ENCODE data around the gene PERP. TPM values are rescaled to one million over a fixed set of nuclear protein-coding genes. Genes with fewer than 3 reads are reported as not detected.

PERP gene
- polyA plus RNA-seq, 1 of the 3 experiments (the other 2 are of a cell fraction) = 0.02 TPM

GRCh38 chr6:138110229-138110628, 3.0 kb upstream of the PERP start:
- Histone ChIP-seq H2AFZ (ENCODE audit: low read depth) (no peak overlapping the region), H3K9ac (no peak overlapping the region), H3K36me3 (replicated peaks in 1 of 2; ENCODE audit: control insufficient read depth in 1 of 2, insufficient read depth in 2 of 2, low read length in 1 of 2) (no peaks in the 10 kb centered on the region), H3K27me3 (ENCODE audit: insufficient read depth) (peaks cover 41% of the 10 kb centered on the region), H3K9me2 (no peaks in the 10 kb centered on the region), H3K9me3 (no peaks in the 10 kb centered on the region), H3F3A (replicated peaks; ENCODE audit: insufficient read depth) (peaks cover 4% of the 10 kb centered on the region), H3K4me3 (ENCODE audit: low read depth in 2 of 2, low read length in 1 of 2) (no peak overlapping the region), H3K27ac (ENCODE audit: low read depth in 2 of 2, low read length in 1 of 2) (no peak overlapping the region), H3K79me2 (ENCODE audit: insufficient read depth) (no peaks in the 10 kb centered on the region), H4K20me1 (ENCODE audit: insufficient read depth) (no peaks in the 10 kb centered on the region), H3K4me2 (no peak overlapping the region), H3K4me1 (ENCODE audit: control insufficient read depth in 1 of 2, insufficient read depth in 2 of 2, low read depth in 1 of 2, low read length in 1 of 2) (no peaks in the 10 kb centered on the region)
- DNase-seq = no peak
- WGBS (ENCODE audit: low lambda C conversion rate) = 11% methylated on average over 3 of the region's 3 CpGs
- ChIA-PET CTCF (interaction anchor here (0.8 to 0.9 kb wide), 2 partner anchors 11 to 108 kb away, joined by 3 read pairs; no protein-coding TSS in a partner anchor), POLR2A (no interaction called here)
- TF ChIP-seq ZBTB33 (IDR thresholded peaks at IDR 0.05; ENCODE audit: borderline replicate concordance, low read depth) (no peak), POLR2AphosphoS5 (IDR thresholded peaks at IDR 0.05; ENCODE audit: low read depth, low read length) (no peak), RAD21 (IDR thresholded peaks at IDR 0.05; ENCODE audit: low read length) (no peak), TEAD4 (IDR thresholded peaks at IDR 0.05; ENCODE audit: borderline replicate concordance, insufficient read depth) (no peak)

DNA sequence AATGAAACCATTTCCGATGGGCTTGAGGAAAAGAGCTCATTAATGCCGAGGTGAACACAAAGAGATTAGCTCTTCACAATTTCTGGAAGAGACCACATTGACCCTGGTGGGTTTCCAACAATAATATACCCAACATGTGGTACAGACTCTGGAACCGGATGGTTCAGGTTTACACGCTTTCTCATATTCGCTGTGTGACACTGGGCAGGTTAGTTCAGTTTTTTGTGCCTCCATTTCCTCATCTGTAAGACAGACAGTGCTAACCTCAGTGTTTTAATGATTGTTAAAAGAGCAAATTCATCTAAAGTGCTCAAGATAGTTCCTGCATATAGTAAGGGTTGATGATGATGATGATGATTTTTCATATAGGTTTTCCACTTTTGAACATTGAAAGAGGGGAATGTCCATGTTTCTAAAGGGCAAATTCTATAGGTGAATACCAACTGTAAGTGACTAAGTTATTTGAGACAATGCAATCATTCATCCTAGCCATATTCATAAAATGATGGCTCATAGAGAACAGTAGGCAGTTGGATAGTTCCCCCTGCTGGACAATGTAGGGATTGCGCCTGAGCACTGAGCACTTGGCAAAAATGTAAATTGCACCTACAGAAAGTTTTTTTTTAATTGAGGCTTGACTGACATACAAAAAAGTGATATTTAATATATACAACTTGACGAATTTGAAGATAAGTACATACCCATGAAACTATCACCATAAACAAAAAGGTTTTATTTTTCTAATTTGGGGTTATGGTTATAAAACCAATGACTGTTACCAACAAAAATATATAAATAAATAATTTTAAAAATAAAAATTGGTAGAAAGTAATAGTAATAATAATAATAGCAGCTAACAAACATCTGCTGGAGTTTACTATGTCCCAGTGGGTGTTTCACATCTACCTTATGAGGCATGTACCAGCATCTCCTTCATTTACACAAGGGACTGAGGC, 2.1 kb upstream of the PERP start:
- DNase-seq = peak; percentile 61
- H3K4me2 ChIP-seq = no peak overlapping the region
- no peak overlapping the region for H3K9ac ChIP-seq
- TF ChIP-seq, protein P1, sequence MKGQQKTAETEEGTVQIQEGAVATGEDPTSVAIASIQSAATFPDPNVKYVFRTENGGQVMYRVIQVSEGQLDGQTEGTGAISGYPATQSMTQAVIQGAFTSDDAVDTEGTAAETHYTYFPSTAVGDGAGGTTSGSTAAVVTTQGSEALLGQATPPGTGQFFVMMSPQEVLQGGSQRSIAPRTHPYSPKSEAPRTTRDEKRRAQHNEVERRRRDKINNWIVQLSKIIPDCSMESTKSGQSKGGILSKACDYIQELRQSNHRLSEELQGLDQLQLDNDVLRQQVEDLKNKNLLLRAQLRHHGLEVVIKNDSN (IDR thresholded peaks at IDR 0.05; ENCODE audit: borderline replicate concordance, low read depth) = no peak
- TF ChIP-seq RXRA (IDR thresholded peaks at IDR 0.05; ENCODE audit: borderline replicate concordance, low read depth) = no peak
- TF ChIP-seq TCF12 (IDR thresholded peaks at IDR 0.05) = no peak
- no peak for TF ChIP-seq RCOR1 (IDR thresholded peaks at IDR 0.05; ENCODE audit: low read length)
- TF ChIP-seq RFX5 (IDR thresholded peaks at IDR 0.05; ENCODE audit: low read length) = no peak
- TF ChIP-seq MEF2A (IDR thresholded peaks at IDR 0.05; ENCODE audit: borderline replicate concordance, low read depth) = no peak
- TF ChIP-seq TEAD4 (IDR thresholded peaks at IDR 0.05; ENCODE audit: borderline replicate concordance, insufficient read depth) = no peak
- TF ChIP-seq FOXM1 (IDR thresholded peaks at IDR 0.05; ENCODE audit: low read depth) = no peak
- no peak for TF ChIP-seq TAF1 (IDR thresholded peaks at IDR 0.05; ENCODE audit: borderline replicate concordance, low read depth, low read length)
- no peak for TF ChIP-seq SIN3A (IDR thresholded peaks at IDR 0.05; ENCODE audit: borderline replicate concordance, low read depth, low read length)
- peak; percentile 62 for TF ChIP-seq SMC3 (IDR thresholded peaks at IDR 0.05; ENCODE audit: low read depth, low read length)
- TF ChIP-seq, protein P2, sequence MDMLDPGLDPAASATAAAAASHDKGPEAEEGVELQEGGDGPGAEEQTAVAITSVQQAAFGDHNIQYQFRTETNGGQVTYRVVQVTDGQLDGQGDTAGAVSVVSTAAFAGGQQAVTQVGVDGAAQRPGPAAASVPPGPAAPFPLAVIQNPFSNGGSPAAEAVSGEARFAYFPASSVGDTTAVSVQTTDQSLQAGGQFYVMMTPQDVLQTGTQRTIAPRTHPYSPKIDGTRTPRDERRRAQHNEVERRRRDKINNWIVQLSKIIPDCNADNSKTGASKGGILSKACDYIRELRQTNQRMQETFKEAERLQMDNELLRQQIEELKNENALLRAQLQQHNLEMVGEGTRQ (IDR thresholded peaks at IDR 0.05; ENCODE audit: borderline replicate concordance, low read depth, low read length) = no peak
- no peak for TF ChIP-seq NFIC (IDR thresholded peaks at IDR 0.05; ENCODE audit: borderline replicate concordance)
- TF ChIP-seq EZH2phosphoT487 (IDR thresholded peaks at IDR 0.05; ENCODE audit: borderline replicate concordance, low read depth) = no peak
- TF ChIP-seq, protein P3, sequence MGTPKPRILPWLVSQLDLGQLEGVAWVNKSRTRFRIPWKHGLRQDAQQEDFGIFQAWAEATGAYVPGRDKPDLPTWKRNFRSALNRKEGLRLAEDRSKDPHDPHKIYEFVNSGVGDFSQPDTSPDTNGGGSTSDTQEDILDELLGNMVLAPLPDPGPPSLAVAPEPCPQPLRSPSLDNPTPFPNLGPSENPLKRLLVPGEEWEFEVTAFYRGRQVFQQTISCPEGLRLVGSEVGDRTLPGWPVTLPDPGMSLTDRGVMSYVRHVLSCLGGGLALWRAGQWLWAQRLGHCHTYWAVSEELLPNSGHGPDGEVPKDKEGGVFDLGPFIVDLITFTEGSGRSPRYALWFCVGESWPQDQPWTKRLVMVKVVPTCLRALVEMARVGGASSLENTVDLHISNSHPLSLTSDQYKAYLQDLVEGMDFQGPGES (IDR thresholded peaks at IDR 0.05; ENCODE audit: low read depth, low read length) = no peak
- peak; percentile 74 for TF ChIP-seq RAD21 (IDR thresholded peaks at IDR 0.05; ENCODE audit: low read length)
- TF ChIP-seq NRF1 (IDR thresholded peaks at IDR 0.05; ENCODE audit: low read depth, low read length) = no peak

More for the DNA sequence above, 2.1 kb upstream of the PERP start:
- no peaks in the 10 kb centered on the region for H4K20me1 ChIP-seq (ENCODE audit: insufficient read depth)
- CTCF ChIA-PET = interaction anchor here (0.5 to 1.3 kb wide), 8 partner anchors 10 to 657 kb away, joined by 3 to 5 read pairs (median 3); no protein-coding TSS in a partner anchor
- H3K4me1 ChIP-seq (ENCODE audit: control insufficient read depth in 1 of 2, insufficient read depth in 2 of 2, low read depth in 1 of 2, low read length in 1 of 2) = no peaks in the 10 kb centered on the region
- no peaks in the 10 kb centered on the region for H3K9me2 ChIP-seq
- H3K36me3 ChIP-seq (replicated peaks in 1 of 2; ENCODE audit: control insufficient read depth in 1 of 2, insufficient read depth in 2 of 2, low read length in 1 of 2) = no peaks in the 10 kb centered on the region
- no peak overlapping the region for H3K27ac ChIP-seq (ENCODE audit: low read depth in 2 of 2, low read length in 1 of 2)
- H3K79me2 ChIP-seq (ENCODE audit: insufficient read depth) = no peaks in the 10 kb centered on the region
- peaks cover 43% of the 10 kb centered on the region for H3K27me3 ChIP-seq (ENCODE audit: insufficient read depth)
- WGBS (ENCODE audit: low lambda C conversion rate) = 20% methylated on average over 7 of the region's 7 CpGs
- H3K4me3 ChIP-seq (ENCODE audit: low read depth in 2 of 2, low read length in 1 of 2) = no peak overlapping the region
- no peak overlapping the region for H2AFZ ChIP-seq (ENCODE audit: low read depth)
- peaks cover 4% of the 10 kb centered on the region for H3F3A ChIP-seq (replicated peaks; ENCODE audit: insufficient read depth)
- POLR2A ChIA-PET = no interaction called here
- no peaks in the 10 kb centered on the region for H3K9me3 ChIP-seq

Measured in SK-N-SH (cell line).